Colon (tissue), 2 donors: ENCODE measurements around the gene ARHGAP35.
"Not testable (repeated sequence)": the region's sequence is repeated elsewhere in the genome, so short reads cannot be mapped to it uniquely, and the experiment has no call there.

Experiments
- FAIRE-seq: peaks from 2 replicates; lab custom pipeline; 2012; peaks lifted over from hg19 to GRCh38; lab: Jason Lieb, UNC
- donor health status: control.
- donor health status: control.

ARHGAP35 gene

GRCh38 chr19:46844067-46844489 is 16.7 kb upstream of the ARHGAP35 start:
- FAIRE-seq, result no peak

- no peak for FAIRE-seq
Observed at GRCh38 chr19:46845959-46846459, 14.8 kb upstream of the ARHGAP35 start.

GRCh38 chr19:46847528-46847927 is 13.3 kb upstream of the ARHGAP35 start:
- no peak for FAIRE-seq

- no peak for FAIRE-seq
Observed at GRCh38 chr19:46848389-46848788, 12.4 kb upstream of the ARHGAP35 start.

- no peak for FAIRE-seq
Observed at GRCh38 chr19:46849610-46850009, 11.2 kb upstream of the ARHGAP35 start.

- FAIRE-seq, result peak; percentile 49
Observed at GRCh38 chr19:46850228-46851203, 10.3 kb upstream of the ARHGAP35 start, which contains the start of gene AP2S1. TSS of gene AP2S1 (minus strand) at chr19:46850846. CDS start at chr19:46850766, 80 bp downstream.

GRCh38 chr19:46852830-46853229 is 8.0 kb upstream of the ARHGAP35 start:
- no peak for FAIRE-seq

- not testable (repeated sequence) for FAIRE-seq
Observed at GRCh38 chr19:46854698-46855097, 6.1 kb upstream of the ARHGAP35 start.

- FAIRE-seq, result no peak
Observed at GRCh38 chr19:46856062-46857022, 4.5 kb upstream of the ARHGAP35 start.

- no peak for FAIRE-seq
Observed at GRCh38 chr19:46859637-46860124, 1.1 kb upstream of the ARHGAP35 start.

- no peak for FAIRE-seq
Observed at GRCh38 chr19:46860125-46860845, 512 bp upstream of the ARHGAP35 start.

GRCh38 chr19:46861691-46862502 is 1.1 kb downstream of the ARHGAP35 start:
- no peak for FAIRE-seq

GRCh38 chr19:46862503-46862834 is 1.7 kb downstream of the ARHGAP35 start:
- no peak for FAIRE-seq

- FAIRE-seq, result no peak
Observed at GRCh38 chr19:46862974-46863632, 2.3 kb downstream of the ARHGAP35 start.

GRCh38 chr19:46863818-46864629 is 3.2 kb downstream of the ARHGAP35 start:
- FAIRE-seq, result no peak

- no peak for FAIRE-seq
Observed at GRCh38 chr19:46866407-46867136, 5.8 kb downstream of the ARHGAP35 start.

GRCh38 chr19:46867170-46867569 is 6.4 kb downstream of the ARHGAP35 start:
- FAIRE-seq, result no peak

GRCh38 chr19:46868025-46868802 is 7.4 kb downstream of the ARHGAP35 start:
- no peak for FAIRE-seq
